ENCODE results near the gene GMPPA. TPM values are rescaled to one million over a fixed set of nuclear protein-coding genes. Genes with fewer than 3 reads are reported as not detected.

The GMPPA gene
- total and polyA plus RNA-seq, 9 donors = 14.2 to 35.7 (median 23.7) TPM

DNA sequence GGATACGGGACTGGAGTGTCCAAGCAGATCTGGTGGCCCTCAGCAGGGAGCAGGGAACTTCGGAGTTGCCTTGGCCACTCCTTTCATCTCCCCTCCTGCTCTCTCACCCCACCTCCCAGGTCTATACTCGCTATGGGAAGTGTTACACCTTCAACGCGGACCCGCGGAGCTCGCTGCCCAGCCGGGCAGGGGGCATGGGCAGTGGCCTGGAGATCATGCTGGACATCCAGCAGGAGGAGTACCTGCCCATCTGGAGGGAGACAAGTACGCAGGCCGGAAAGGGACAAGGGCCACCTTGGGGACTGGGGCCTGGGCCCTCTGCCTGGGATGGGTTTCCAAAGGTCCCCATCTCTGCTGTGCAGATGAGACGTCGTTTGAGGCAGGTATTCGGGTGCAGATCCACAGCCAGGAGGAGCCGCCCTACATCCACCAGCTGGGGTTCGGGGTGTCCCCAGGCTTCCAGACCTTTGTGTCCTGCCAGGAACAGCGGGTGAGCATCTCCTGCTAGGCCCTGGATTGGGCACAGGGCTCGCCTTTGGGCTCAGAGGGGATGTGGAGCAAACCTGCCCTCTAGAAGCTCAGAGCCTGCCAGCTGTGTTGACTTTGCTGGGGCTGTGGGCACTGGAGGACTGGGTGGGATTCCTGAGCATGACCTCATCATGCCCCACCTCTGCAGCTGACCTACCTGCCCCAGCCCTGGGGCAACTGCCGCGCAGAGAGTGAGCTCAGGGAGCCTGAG, 33.1 kb downstream of the GMPPA start:
- intact Hi-C loops (cut with DNase I) = loop anchor here in 3 of 4 donors (2.0 to 10.0 kb wide), 4 partner anchors 55 to 367 kb away; partner anchors contain the start of gene NHEJ1 (in 1 of the 3)
- Histone ChIP-seq H3K9me3 (no peaks in the 10 kb centered on the region), H3K4me3 (no peak overlapping the region), H3K4me1 (ENCODE audit: insufficient read depth) (no peaks in the 10 kb centered on the region), H3K36me3 (no peaks in the 10 kb centered on the region), H3K27me3 (no peaks in the 10 kb centered on the region), H3K27ac (no peak overlapping the region)
- peak in 1 of 5 donors; percentile 20 for DNase-seq
- TF ChIP-seq POLR2A (IDR thresholded peaks at IDR 0.05) (no peak), EP300 (IDR thresholded peaks at IDR 0.05) (no peak)
- TF ChIP-seq, protein P1, sequence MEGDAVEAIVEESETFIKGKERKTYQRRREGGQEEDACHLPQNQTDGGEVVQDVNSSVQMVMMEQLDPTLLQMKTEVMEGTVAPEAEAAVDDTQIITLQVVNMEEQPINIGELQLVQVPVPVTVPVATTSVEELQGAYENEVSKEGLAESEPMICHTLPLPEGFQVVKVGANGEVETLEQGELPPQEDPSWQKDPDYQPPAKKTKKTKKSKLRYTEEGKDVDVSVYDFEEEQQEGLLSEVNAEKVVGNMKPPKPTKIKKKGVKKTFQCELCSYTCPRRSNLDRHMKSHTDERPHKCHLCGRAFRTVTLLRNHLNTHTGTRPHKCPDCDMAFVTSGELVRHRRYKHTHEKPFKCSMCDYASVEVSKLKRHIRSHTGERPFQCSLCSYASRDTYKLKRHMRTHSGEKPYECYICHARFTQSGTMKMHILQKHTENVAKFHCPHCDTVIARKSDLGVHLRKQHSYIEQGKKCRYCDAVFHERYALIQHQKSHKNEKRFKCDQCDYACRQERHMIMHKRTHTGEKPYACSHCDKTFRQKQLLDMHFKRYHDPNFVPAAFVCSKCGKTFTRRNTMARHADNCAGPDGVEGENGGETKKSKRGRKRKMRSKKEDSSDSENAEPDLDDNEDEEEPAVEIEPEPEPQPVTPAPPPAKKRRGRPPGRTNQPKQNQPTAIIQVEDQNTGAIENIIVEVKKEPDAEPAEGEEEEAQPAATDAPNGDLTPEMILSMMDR (IDR thresholded peaks at IDR 0.05) = no peak
- WGBS, 3 donors = 72 to 78% (median 72%) methylated on average over 16 to 20 of the region's 20 CpGs

GRCh38 chr2:219532378-219532649, 33.6 kb downstream of the GMPPA start:
- H3K4me1 ChIP-seq (ENCODE audit: insufficient read depth) = no peaks in the 10 kb centered on the region
- no peaks in the 10 kb centered on the region for H3K9me3 ChIP-seq
- no peak overlapping the region for H3K27ac ChIP-seq
- no peak overlapping the region for H3K4me3 ChIP-seq
- H3K36me3 ChIP-seq = no peaks in the 10 kb centered on the region
- TF ChIP-seq, protein P1 (IDR thresholded peaks at IDR 0.05) = no peak
- TF ChIP-seq EP300 (IDR thresholded peaks at IDR 0.05) (no peak), POLR2A (IDR thresholded peaks at IDR 0.05) (no peak)
- DNase-seq = no peak
- WGBS, 3 donors = 70 to 85% (median 77%) methylated on average over 7 to 8 of the region's 8 CpGs
- no peaks in the 10 kb centered on the region for H3K27me3 ChIP-seq
- intact Hi-C loops (cut with DNase I) = loop anchor here in 2 of 4 donors (5.0 to 10.0 kb wide), 3 partner anchors 58 to 368 kb away; partner anchors contain the start of gene NHEJ1 (in 1 of the 2)

- Histone ChIP-seq H3K4me3 (no peak overlapping the region), H3K27ac (no peak overlapping the region), H3K27me3 (no peaks in the 10 kb centered on the region), H3K36me3 (no peaks in the 10 kb centered on the region), H3K4me1 (ENCODE audit: insufficient read depth) (peaks cover 2% of the 10 kb centered on the region), H3K9me3 (no peaks in the 10 kb centered on the region)
- no peak for DNase-seq
- intact Hi-C loops (cut with DNase I) = loop anchor here in 2 of 4 donors (5.0 to 10.0 kb wide), 3 partner anchors 59 to 369 kb away; partner anchors contain the start of gene NHEJ1 (in 1 of the 2)
- TF ChIP-seq EP300 (IDR thresholded peaks at IDR 0.05) (no peak), POLR2A (IDR thresholded peaks at IDR 0.05) (no peak)
- TF ChIP-seq, protein P1 (IDR thresholded peaks at IDR 0.05) = no peak
- WGBS, 3 donors = 88 to 92% (median 88%) methylated on average over 6 of the region's 6 CpGs
Observed at GRCh38 chr2:219533930-219534661, 35.4 kb downstream of the GMPPA start.

- H3K9me3 ChIP-seq = no peaks in the 10 kb centered on the region
- DNase-seq = no peak
- WGBS, 3 donors = 82 to 88% (median 85%) methylated on average over 16 of the region's 16 CpGs
- no peak overlapping the region for H3K4me3 ChIP-seq
- H3K27me3 ChIP-seq = no peaks in the 10 kb centered on the region
- H3K36me3 ChIP-seq = no peaks in the 10 kb centered on the region
- TF ChIP-seq EP300 (IDR thresholded peaks at IDR 0.05) (no peak), POLR2A (IDR thresholded peaks at IDR 0.05) (no peak)
- TF ChIP-seq, protein P1 (IDR thresholded peaks at IDR 0.05) = no peak
- H3K27ac ChIP-seq = no peak overlapping the region
- peaks cover 2% of the 10 kb centered on the region for H3K4me1 ChIP-seq (ENCODE audit: insufficient read depth)
- intact Hi-C loops (cut with DNase I) = loop anchor here in 2 of 4 donors (10.0 kb wide), 2 partner anchors 62 to 372 kb away; partner anchors contain the start of gene NHEJ1 (in 1 of the 2)
Observed at GRCh38 chr2:219536425-219536824, 37.7 kb downstream of the GMPPA start.
